GM20431 (cell line): Measurements from ENCODE around the gene DDX4.
"Not testable (repeated sequence)": the region's sequence is repeated elsewhere in the genome, so short reads cannot be mapped to it uniquely, and the experiment has no call there.

Experiments
- in situ Hi-C: fragments of 300-500 bp; cut with MseI, MboI; formaldehyde crosslinking; loops from one replicate; pipeline ENCODE4 v1.15.0; 2020; ENCODE audit warnings: low sequenced_read_pairs; ENCODE audit not compliant: unreplicated experiment

DDX4 gene

GRCh38 chr5:55719026-55719425, 18.8 kb upstream of the DDX4 start:
- in situ Hi-C loops = not testable (repeated sequence)

- in situ Hi-C loops = no loop called here
Observed at GRCh38 chr5:55720188-55720703, 17.6 kb upstream of the DDX4 start.

- in situ Hi-C loops = no loop called here
Observed at GRCh38 chr5:55724281-55724680, 13.6 kb upstream of the DDX4 start.

GRCh38 chr5:55731848-55732247, 6.0 kb upstream of the DDX4 start:
- in situ Hi-C loops = no loop called here

GRCh38 chr5:55732585-55732984, 5.3 kb upstream of the DDX4 start:
- in situ Hi-C loops = no loop called here

GRCh38 chr5:55734658-55735057, 3.2 kb upstream of the DDX4 start:
- in situ Hi-C loops = no loop called here

GRCh38 chr5:55742778-55743177, 4.9 kb downstream of the DDX4 start:
- in situ Hi-C loops = no loop called here

GRCh38 chr5:55747778-55748318, 10.0 kb downstream of the DDX4 start:
- in situ Hi-C loops = no loop called here

GRCh38 chr5:55749387-55749786, 11.5 kb downstream of the DDX4 start:
- in situ Hi-C loops = no loop called here

- in situ Hi-C loops = no loop called here
Observed at GRCh38 chr5:55750063-55750462, 12.2 kb downstream of the DDX4 start.

- in situ Hi-C loops = no loop called here
Observed at GRCh38 chr5:55750499-55750898, 12.6 kb downstream of the DDX4 start.

GRCh38 chr5:55758231-55758630, 20.4 kb downstream of the DDX4 start:
- in situ Hi-C loops = no loop called here

- in situ Hi-C loops = no loop called here
Observed at GRCh38 chr5:55758714-55759113, 20.9 kb downstream of the DDX4 start.

GRCh38 chr5:55761721-55762120, 23.9 kb downstream of the DDX4 start:
- in situ Hi-C loops = not testable (repeated sequence)

- in situ Hi-C loops = no loop called here
Observed at GRCh38 chr5:55763746-55764420, 26.0 kb downstream of the DDX4 start.

GRCh38 chr5:55768279-55768678, 30.4 kb downstream of the DDX4 start:
- in situ Hi-C loops = no loop called here

- in situ Hi-C loops = no loop called here
Observed at GRCh38 chr5:55771175-55771655, 33.4 kb downstream of the DDX4 start.

GRCh38 chr5:55773057-55773456, 35.2 kb downstream of the DDX4 start:
- in situ Hi-C loops = no loop called here

- in situ Hi-C loops = no loop called here
Observed at GRCh38 chr5:55777332-55777731, 39.5 kb downstream of the DDX4 start.

GRCh38 chr5:55800924-55801323, 63.1 kb downstream of the DDX4 start:
- in situ Hi-C loops = no loop called here

- in situ Hi-C loops = not testable (repeated sequence)
Observed at GRCh38 chr5:55808814-55809213, 71.0 kb downstream of the DDX4 start.

- in situ Hi-C loops = not testable (repeated sequence)
Observed at GRCh38 chr5:55815939-55816338, 78.1 kb downstream of the DDX4 start.
